OCI-LY1 (cell line): ENCODE measurements around the gene TMEM178B.

ENCODE experiments used
- H2AFZ ChIP-seq: fragments of 200-600 bp; sonication (generic), shearing (Covaris generic); 2 replicates; pipeline ENCODE4 v1.6.0; 2014; ENCODE audit warnings: antibody characterized with exemption, mild to moderate bottlenecking, low read length
- H3F3A ChIP-seq: fragments of 200-600 bp; sonication (generic), shearing (Covaris generic); 2 replicates; pipeline ENCODE4 v1.6.0; 2014; ENCODE audit warnings: mild to moderate bottlenecking, antibody characterized with exemption, low read length, moderate library complexity; ENCODE audit not compliant: insufficient read depth
- H3K27ac ChIP-seq: fragments of 200-600 bp; sonication (generic); 2 replicates; pipeline ENCODE4 v1.5.1; 2014; ENCODE audit warnings: low read length, mixed run types, mild to moderate bottlenecking, low read depth; ENCODE audit not compliant: poor library complexity, severe bottlenecking
- H3K27me3 ChIP-seq: fragments of 200-600 bp; sonication (generic); 2 replicates; pipeline ENCODE4 v1.6.0; 2014; ENCODE audit warnings: antibody characterized with exemption, mild to moderate bottlenecking, low read length, moderate library complexity; ENCODE audit not compliant: insufficient read depth
- H3K36me3 ChIP-seq: fragments of 200-600 bp; sonication (generic); 2 replicates; pipeline ENCODE4 v1.6.1; 2014; ENCODE audit warnings: mild to moderate bottlenecking, antibody characterized with exemption, low read length, moderate library complexity, mixed read lengths; ENCODE audit not compliant: insufficient read depth
- H3K4me1 ChIP-seq: fragments of 200-600 bp; sonication (generic); 2 replicates; pipeline ENCODE4 v1.5.1; 2014; ENCODE audit warnings: mild to moderate bottlenecking, low read length, moderate library complexity; ENCODE audit not compliant: insufficient read depth, severe bottlenecking
- H3K4me2 ChIP-seq: fragments of 200-600 bp; sonication (generic), shearing (Covaris generic); 2 replicates; pipeline ENCODE4 v1.6.1; 2014; ENCODE audit warnings: low read length
- H3K4me3 ChIP-seq: fragments of 200-600 bp; sonication (generic); 2 replicates; pipeline ENCODE4 v1.5.1; 2014; ENCODE audit warnings: low read length, low read depth, mild to moderate bottlenecking, mixed read lengths; ENCODE audit not compliant: poor library complexity, severe bottlenecking
- H3K79me2 ChIP-seq: fragments of 200-600 bp; shearing (Covaris generic); 2 replicates; pipeline ENCODE4 v1.6.1; 2016; ENCODE audit warnings: mixed run types, low read length, mixed read lengths; ENCODE audit not compliant: insufficient read depth
- H3K9ac ChIP-seq: fragments of 200-600 bp; sonication (generic), shearing (Covaris generic); 2 replicates; pipeline ENCODE4 v1.6.1; 2014; ENCODE audit warnings: mild to moderate bottlenecking, low read length, mixed read lengths
- H3K9me2 ChIP-seq: fragments of 200-600 bp; sonication (generic), shearing (Covaris generic); 2 replicates; pipeline ENCODE4 v1.6.1; 2014; ENCODE audit warnings: low read depth, mild to moderate bottlenecking, low read length, mixed read lengths
- H3K9me3 ChIP-seq: fragments of 200-600 bp; shearing (Covaris generic); 2 replicates; pipeline ENCODE4 v1.6.1; 2014; ENCODE audit warnings: low read length, mixed read lengths
- H4K20me1 ChIP-seq: fragments of 200-600 bp; sonication (generic), shearing (Covaris generic); 2 replicates; pipeline ENCODE4 v1.6.0; 2016; ENCODE audit warnings: mild to moderate bottlenecking, low read length; ENCODE audit not compliant: insufficient read depth
- EZH2 ChIP-seq: fragments of 200-600 bp; sonication (generic), shearing (Covaris generic); IDR thresholded peaks from 2 replicates; pipeline ENCODE4 v1.8.0; 2017; ENCODE audit warnings: borderline replicate concordance, mixed run types, mild to moderate bottlenecking, antibody characterized with exemption, low read length, moderate library complexity, mixed read lengths
- TF ChIP-seq, protein P1 (sequence below): fragments of 200-600 bp; sonication (generic), shearing (Covaris generic); IDR thresholded peaks from 2 replicates; pipeline ENCODE4 v1.5.1; 2017; ENCODE audit warnings: mild to moderate bottlenecking, antibody characterized with exemption, low read length, moderate library complexity, mixed read lengths

The TMEM178B gene

DNA sequence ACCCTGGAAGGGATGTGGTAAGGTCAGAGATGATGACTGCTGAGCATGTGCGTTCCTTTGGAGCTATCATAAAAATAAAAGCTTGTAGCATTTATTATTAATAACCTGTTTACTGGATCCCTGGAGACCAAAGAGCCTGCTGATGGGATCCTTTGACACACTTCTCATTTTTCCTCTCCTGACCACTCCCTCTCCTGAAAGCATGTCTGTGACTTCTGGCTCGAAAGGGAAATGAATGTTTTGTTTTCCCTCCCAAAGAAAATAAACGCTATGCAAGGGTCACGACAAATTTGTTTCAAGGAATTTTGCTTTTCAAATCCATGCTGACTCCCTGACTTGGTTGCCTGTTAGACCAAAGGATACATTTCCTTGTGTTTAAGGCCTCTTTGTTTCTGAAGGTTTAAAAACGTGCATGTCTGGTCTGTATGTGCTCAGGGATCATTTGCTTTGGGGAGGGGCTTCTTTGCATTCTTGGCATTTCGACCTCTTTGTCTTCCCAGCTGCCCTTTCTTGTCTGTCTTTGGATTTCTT lies 292.3 kb downstream of the TMEM178B start:
- H3K4me2 ChIP-seq = no peak overlapping the region
- no peaks in the 10 kb centered on the region for H3K9me3 ChIP-seq

DNA sequence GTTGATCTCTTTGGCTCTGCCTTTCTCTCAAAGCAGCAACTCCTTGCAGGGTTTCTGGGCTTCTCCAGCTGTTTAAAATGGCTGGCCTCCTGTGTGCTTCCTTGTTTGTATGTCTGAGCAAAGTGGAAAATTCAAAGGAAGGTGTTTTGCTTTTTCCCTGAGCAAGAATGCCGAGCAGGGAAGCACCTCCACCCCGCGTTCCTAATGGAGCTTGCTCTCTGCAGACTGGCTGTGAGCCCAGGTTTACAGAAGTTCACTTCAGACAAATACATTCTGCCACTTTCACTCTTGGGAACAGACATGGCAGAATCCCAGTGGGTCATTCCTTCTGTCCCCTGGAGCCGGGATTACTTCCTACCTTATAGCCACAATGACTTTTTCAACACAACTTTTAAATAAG lies 295.6 kb downstream of the TMEM178B start:
- Histone ChIP-seq H3K79me2 (no peaks in the 10 kb centered on the region), H3K36me3 (no peaks in the 10 kb centered on the region), H3K9me3 (no peaks in the 10 kb centered on the region), H3K4me1 (no peaks in the 10 kb centered on the region), H3K27ac (no peak overlapping the region), H2AFZ (no peak overlapping the region), H3K27me3 (no peaks in the 10 kb centered on the region), H3K4me3 (no peak overlapping the region), H3F3A (no peaks in the 10 kb centered on the region), H3K9me2 (no peaks in the 10 kb centered on the region), H4K20me1 (no peaks in the 10 kb centered on the region), H3K4me2 (no peak overlapping the region), H3K9ac (no peak overlapping the region)
- no peak for TF ChIP-seq EZH2
- TF ChIP-seq, protein P1, sequence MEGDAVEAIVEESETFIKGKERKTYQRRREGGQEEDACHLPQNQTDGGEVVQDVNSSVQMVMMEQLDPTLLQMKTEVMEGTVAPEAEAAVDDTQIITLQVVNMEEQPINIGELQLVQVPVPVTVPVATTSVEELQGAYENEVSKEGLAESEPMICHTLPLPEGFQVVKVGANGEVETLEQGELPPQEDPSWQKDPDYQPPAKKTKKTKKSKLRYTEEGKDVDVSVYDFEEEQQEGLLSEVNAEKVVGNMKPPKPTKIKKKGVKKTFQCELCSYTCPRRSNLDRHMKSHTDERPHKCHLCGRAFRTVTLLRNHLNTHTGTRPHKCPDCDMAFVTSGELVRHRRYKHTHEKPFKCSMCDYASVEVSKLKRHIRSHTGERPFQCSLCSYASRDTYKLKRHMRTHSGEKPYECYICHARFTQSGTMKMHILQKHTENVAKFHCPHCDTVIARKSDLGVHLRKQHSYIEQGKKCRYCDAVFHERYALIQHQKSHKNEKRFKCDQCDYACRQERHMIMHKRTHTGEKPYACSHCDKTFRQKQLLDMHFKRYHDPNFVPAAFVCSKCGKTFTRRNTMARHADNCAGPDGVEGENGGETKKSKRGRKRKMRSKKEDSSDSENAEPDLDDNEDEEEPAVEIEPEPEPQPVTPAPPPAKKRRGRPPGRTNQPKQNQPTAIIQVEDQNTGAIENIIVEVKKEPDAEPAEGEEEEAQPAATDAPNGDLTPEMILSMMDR = no peak

More for the DNA sequence above, 292.3 kb downstream of the TMEM178B start:
- Histone ChIP-seq H3K9me2 (no peaks in the 10 kb centered on the region), H3K9ac (no peak overlapping the region), H3K36me3 (no peaks in the 10 kb centered on the region), H3K4me3 (no peak overlapping the region), H3K27me3 (no peaks in the 10 kb centered on the region), H3F3A (no peaks in the 10 kb centered on the region), H3K4me1 (no peaks in the 10 kb centered on the region), H4K20me1 (no peaks in the 10 kb centered on the region), H2AFZ (no peak overlapping the region), H3K79me2 (no peaks in the 10 kb centered on the region), H3K27ac (no peak overlapping the region)
- no peak for TF ChIP-seq EZH2
- TF ChIP-seq, protein P1 = no peak

DNA sequence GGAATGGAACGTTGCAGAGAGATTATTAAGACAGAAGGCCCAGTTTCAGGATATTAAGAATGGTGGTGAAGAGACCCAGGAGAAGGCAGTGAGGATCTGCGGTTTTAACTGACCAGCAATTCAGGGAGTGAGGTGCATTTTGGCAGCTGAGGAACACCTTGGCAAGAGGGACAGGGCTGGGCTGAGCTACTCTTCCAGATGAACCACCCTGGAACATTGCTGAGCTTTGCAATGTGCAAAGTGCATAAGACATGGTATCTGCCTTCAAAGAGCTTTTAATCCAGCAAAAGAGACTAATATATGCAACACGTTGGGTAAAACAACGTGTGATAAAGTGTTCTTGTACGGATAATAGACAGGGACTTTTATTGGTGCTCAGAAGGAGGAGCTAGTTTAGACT lies 296.3 kb downstream of the TMEM178B start:
- no peak for TF ChIP-seq EZH2
- TF ChIP-seq, protein P1 = no peak

More for the DNA sequence above, 296.3 kb downstream of the TMEM178B start:
- Histone ChIP-seq H3K9me2 (no peaks in the 10 kb centered on the region), H4K20me1 (no peaks in the 10 kb centered on the region), H2AFZ (no peak overlapping the region), H3K9ac (no peak overlapping the region), H3K27me3 (no peaks in the 10 kb centered on the region), H3K4me2 (no peak overlapping the region), H3K79me2 (no peaks in the 10 kb centered on the region), H3K36me3 (no peaks in the 10 kb centered on the region), H3F3A (no peaks in the 10 kb centered on the region), H3K27ac (no peak overlapping the region), H3K4me3 (no peak overlapping the region), H3K9me3 (no peaks in the 10 kb centered on the region), H3K4me1 (no peaks in the 10 kb centered on the region)
